DMS 273 (cell line): ENCODE data around the gene LOXL1.
A peak's percentile ranks its signal among the peaks of the same experiment; 100 is the strongest.
"Not testable (repeated sequence)": the region's sequence is repeated elsewhere in the genome, so short reads cannot be mapped to it uniquely, and the experiment has no call there.

Experiments used
- DNase-seq: peaks from one replicate; lab custom pipeline; 2025; ENCODE audit not compliant: unreplicated experiment; lab: John Stamatoyannopoulos, UW

LOXL1 gene

DNA sequence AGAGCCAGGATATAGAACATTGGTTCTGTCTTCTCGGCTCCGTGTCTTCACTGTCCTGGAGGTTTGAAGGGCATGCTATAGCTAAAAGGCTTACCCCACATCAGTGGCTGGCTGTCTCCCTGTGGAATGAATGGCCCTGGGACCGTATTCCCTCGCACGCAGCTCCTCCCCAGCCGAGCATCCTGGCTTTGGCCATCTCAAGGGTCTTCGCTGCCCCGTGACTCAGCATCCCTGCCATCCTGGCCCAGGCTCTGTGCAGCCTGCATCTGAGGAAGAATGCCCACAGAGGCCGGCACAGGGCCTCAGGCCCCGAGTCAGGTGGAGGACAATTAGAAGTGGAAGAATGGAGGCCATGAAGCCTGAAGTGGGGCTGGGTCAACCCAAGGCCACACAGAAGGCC lies 11.0 kb downstream of the LOXL1 start:
- DNase-seq: no peak

DNA sequence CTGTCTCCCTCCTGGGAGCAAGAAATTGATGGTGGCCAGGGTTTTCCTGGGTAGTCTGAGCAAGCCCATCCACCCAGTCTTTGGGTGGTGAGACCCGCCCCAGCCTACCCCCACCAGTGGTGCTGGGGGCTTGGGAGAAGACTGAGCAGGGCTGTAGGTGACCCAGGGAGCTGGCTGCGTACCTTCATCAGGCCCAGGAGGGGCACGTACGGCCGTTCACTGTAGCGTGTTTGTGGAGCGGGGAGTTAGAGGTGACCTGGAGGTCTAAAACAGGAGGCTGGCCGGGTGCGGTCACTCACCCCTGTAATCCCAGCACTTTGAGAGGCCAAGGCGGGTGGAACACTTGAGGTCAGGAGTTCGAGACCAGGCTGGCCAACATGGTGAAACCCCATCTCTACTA lies 11.5 kb downstream of the LOXL1 start:
- DNase-seq: no peak

DNA sequence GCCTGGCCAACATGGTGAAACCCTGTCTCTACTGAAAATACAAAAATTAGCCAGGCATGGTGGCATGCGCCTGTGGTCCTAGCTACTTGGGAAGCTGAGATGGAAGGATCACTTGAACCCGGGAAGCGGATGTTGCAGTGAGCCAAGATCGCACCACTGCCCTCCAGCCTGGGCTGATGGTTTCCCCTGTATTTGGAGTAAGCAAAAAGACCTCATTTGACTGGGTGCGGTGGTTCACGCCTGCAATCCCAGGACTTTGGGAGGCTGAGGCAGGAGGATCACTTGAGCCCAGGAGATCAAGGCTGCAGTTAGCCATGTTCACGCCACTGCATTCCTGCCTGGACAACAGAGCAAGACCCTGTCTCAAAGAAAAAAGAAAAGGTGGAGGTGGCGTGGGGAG lies 12.3 kb downstream of the LOXL1 start:
- DNase-seq: not testable (repeated sequence)

DNA sequence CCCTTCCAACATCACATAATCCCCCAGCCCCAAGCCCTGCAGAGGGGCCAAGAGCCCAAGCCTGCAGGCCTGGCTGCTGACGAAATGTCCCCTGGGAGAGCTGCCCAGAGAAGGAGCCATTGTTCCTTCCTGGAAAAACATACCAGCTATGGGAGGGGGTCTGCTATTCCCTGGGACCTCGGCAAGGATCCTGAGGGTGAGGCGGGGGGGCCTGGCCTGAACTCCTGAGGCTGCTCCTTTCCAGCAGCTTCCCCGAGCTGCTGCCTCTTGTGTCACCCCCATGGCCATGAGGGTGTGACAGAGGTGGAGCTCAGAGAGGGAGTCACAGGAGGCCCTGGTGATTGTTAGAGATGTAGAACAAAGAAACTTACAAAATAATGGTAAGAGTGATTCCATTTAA lies 12.9 kb downstream of the LOXL1 start:
- DNase-seq: no peak

DNA sequence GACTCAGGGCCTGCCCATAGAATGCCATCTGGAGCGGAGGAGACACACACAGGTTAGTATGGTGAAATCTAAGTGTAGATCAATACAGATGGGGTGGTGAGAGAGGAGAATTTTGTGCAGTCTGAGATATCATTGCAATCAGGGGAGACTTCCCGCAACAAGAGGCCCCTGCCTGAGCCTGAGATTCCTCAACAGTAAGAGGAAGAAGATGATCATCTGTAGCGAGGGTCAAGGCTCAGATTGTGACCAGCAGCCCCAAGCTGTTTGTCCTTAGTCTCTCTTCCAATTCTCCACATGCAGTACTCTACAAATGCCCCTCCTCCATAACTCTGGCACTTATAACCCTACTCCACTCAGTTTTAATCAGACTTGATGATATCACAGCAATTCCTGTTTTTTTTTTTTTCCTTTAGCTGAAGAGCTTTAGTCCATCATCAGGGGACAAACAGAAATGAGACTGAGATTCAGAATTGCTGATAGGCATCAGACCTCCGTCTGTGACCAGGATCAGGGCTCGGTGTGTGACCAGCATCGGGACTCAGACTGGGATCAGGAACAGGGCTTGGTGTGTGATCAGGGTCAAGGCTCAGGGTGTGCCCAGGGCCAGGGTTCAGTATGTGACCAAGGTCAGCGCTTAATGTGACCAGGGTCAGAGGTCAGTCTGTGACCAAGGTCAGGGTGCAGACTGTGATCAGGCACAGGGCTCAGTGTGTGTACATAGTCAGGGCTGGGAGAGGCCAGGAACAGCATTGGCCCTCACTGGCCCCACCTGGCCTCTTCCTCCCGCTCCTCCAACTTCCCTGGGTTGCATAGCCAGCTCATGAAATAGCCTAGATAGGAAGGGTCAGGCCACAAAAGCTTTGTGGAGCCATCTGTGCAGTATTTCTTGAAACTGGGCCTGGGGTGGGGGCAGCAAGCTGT lies 14.1 kb downstream of the LOXL1 start:
- no peak for DNase-seq

DNA sequence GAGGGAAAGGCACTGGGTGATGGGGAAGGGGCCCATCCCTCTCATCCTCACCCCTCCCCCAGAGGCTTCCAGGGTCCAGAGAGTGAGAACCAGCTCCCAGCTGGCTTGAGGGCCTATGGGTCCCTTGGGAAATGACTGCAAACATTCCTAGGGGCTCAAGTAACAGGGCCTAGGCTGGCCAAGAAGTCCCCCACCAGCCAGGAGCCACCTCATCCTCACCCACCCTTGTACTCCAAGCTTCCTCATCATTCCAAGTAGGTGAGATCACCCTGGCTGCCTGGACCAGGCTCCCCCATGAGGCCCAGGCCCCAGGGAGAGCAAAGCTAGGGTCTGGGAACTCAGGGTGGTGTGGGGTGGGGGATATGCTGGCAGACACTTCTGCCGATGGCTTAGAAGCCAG lies 14.8 kb downstream of the LOXL1 start:
- DNase-seq: no peak

DNA sequence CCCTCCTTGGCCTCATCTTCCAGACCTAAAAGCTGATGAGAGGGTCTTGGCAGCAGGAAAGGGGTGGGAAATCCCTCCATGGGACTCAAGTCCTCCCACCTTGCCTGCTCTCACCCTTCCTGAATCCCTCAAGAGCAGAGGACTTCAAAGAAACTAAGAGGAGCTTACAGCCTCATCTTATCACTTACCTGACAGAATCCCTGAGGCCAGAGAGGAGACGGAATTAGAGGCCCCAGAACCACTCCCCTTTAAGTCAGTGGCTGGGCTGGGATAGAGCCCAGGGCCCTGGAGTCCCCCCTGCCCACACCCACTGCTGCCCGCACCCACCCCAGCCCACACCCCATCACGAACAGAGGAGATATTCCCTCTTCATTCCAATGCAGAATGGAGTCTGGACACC lies 15.2 kb downstream of the LOXL1 start:
- no peak for DNase-seq

DNA sequence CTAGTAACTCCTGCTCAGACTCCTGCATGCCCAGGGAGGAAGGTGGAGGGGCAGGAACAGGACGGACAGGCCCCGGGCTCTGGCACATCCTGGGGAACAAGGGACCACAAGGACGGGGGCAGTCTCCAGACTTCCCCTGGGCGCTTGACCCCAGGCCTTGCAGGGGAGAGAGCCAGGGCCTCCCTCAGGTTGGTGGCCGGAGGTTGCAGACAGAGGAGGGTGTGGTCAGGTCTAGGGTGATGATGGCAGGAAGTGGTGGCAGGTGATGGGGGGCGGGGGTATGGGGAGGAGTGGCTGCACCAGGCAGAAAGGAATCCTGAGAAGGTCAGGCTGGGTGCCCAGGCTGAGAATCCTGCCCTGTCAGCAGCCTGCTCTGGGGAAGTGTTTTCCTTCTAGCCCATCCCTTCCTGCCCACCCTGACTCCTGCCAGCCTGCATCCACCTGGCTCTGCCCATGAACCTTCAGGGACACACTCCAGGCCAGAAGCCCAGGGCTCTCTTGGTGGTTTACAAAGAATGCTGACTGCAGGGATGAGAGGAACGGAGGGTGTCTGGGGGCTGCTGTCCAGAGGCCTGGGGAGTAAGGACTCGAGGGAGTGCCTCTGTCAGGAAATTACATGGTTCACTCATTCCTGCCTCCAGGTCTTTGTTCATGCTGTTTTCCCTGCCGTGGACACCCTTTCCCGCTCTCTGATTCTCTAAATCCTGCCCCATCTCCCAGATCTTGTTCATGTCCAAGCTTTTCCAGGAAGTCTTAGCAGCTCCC lies 15.8 kb downstream of the LOXL1 start:
- no peak for DNase-seq

DNA sequence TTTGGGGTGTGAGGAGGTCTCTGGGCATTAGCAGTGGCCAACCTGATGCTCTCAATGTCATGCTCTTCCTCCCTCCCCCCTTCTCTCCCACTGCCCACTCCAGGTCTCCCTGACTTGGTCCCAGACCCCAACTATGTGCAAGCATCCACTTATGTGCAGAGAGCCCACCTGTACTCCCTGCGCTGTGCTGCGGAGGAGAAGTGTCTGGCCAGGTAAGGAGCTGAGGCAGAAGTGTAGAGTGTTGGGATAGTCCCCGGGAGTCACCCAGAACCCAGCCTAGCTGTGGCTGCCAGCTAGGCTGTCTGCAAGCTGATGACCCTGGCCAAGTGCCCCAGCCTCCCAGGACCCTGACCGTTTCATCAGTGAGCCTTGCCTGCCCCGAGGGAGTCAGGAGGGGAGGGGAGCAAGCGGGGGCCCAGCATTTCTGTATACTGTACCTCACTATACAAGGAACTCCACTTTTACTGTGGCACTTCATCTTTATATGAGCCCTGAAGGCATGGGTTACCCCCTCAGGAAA lies 16.5 kb downstream of the LOXL1 start:
- no peak for DNase-seq

DNA sequence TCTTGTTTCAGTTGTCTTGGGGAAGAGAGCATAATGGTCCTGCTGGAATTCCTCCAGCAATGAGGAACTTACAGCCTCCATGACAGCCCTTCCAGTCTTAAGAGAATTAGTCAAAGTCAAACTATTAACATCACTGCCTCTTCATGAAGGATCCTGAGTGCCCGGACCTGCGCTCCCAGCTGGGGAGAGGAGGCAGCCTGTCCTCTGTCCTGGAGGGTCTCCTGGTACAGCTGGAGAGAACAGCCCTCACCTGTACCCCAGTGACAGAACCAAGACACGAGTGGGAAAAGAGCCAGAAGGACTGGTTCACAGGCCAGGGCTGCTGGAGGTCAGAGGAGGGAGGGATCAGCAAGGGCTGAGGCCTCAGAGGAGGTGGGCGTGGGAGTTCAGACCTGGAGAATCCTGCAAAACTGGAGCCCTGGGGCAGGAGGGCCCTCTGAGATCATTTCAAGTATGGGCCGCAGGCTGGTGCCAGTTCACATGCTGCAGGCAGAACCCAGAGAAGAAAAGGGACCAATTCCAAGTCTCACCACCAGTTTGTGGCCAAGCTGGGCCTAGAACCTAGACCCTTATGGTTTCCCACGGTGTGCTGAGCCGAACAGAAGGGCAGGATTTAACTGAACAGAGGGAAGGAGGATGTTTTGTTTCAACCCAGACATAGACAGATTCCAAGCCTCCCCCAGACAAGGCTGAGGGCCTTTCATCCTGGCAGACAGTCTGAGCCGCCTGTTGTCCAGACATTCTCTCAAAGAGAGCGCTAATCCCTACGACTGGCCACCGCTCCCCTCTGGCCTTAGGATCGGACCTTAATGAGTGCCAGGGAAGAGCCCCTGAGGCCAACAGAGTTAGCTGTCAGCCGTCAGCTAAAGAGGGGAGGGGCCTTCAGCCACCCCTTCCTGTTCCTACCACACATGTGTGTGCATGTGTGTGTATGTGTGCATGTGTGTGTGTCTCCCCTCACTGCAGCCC lies 18.2 kb downstream of the LOXL1 start:
- peak; percentile 11 for DNase-seq

DNA sequence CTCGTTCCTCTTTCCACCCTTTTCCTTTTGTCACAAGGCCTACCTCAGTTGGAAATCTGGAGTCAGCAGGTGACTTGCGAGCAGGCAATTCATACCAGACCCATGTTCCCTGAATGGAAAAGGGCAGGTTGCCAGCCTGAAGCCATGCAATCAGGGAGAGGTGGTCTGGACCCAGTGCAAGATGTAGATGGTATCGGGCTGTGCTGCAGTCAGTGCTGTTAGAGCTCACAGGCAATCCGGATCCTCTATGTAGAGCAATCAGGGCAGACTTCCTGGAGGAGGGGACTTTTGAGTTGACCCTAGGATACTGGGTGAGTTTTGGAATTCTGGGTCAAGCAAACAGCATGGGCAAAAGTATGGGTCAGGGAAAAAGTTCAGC lies 18.9 kb downstream of the LOXL1 start:
- no peak for DNase-seq

DNA sequence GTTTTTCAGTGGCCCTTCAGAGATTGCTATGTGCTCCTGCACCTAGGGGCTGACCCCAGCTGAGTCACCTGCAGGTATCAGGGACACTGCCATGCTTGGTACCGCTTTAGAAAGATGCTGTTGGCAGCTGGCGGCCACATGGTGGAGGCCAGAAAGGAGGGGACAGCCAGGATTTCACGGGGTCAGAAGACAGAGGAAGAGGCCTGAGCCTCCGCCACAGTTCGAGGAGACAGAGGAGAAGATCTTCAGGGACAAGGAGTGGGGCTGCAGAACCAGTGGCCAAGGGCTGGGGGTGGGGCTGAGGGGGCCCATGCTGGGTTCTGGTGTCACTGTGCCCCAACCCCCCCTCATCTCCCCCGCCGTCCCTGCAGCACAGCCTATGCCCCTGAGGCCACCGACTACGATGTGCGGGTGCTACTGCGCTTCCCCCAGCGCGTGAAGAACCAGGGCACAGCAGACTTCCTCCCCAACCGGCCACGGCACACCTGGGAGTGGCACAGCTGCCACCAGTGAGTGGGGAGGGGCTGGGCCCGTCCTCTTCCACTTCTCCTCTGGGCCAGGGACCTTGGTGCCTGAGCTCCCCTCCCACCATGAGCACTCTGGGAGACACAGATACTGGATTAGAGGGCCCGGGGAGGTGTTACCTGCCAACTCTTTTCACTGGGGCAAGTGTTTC lies 19.9 kb downstream of the LOXL1 start:
- no peak for DNase-seq

DNA sequence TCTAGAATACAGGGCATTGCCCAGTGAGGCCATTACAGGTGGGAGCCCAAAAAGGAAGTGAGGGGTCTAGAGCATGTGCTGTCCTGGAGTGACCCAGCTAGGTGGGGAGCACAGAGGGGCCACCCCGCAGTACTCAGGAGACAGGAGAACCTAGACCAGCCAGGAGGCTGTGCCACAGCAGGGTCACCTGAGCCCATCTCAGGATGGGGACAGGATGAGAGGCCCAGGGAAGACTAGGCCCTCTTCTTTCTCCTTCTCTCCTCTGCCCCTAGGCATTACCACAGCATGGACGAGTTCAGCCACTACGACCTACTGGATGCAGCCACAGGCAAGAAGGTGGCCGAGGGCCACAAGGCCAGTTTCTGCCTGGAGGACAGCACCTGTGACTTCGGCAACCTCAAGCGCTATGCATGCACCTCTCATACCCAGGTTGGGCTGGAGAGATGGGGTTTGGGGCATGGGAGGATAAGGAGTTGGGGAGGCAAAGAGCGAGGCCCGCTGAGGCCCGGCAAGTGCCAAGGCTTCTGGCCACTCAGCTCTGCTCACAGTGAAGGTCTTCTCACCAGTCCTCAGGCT lies 20.6 kb downstream of the LOXL1 start:
- no peak for DNase-seq

DNA sequence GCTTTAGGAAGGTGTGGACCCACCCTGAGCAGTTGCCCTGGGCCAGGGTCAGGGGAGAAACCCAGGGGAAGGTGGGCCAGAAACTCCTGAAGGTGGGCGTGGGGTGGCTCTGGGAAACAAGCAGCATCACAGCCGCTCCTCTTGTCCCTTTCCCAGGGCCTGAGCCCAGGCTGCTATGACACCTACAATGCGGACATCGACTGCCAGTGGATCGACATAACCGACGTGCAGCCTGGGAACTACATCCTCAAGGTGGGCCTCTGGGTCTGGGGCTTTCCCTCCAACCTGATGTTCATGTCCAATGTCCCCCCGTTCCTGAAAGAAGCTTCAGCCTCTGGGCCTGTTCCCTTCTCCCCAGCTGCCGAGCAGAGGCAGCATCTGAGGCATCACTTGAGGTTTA lies 21.4 kb downstream of the LOXL1 start:
- no peak for DNase-seq

DNA sequence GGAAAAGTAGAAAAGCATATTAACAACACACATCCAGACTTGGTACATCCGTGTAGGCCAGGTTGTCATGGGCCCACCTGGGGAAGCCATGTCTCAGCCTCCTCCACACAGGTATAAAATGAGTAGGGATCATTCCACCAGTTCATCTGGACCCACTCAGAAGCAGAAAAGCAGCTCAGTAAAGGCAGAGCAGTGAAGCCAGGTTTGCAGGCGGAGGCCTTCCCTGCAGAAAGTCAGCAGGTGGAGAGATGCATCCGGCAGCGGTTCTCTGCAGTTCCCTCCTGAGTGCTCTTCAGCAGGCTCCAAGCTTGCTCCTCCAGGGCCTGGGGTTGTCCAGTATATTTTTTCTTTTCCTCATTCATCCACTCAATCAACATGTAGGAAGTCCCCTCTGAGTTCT lies 22.1 kb downstream of the LOXL1 start:
- no peak for DNase-seq

DNA sequence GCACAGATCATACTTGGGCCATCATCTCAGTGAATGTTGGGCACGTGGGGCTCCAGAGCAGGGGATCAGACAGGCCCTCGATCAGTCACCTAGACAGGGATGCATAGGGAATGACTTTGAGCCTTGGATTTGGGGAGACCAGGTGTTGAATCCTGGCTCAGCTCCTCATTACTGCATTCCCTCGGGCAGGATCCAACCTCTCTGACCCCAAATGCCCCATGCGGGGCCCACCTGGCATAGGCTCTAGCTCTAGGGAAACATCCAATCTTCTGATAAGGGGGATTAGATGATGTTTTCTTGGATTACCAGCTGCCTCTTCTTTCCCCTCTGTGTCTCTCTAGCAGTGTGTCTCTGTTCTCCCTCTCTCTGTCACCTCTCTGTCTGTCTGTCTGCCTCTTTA lies 22.7 kb downstream of the LOXL1 start:
- DNase-seq: peak; percentile 33

DNA sequence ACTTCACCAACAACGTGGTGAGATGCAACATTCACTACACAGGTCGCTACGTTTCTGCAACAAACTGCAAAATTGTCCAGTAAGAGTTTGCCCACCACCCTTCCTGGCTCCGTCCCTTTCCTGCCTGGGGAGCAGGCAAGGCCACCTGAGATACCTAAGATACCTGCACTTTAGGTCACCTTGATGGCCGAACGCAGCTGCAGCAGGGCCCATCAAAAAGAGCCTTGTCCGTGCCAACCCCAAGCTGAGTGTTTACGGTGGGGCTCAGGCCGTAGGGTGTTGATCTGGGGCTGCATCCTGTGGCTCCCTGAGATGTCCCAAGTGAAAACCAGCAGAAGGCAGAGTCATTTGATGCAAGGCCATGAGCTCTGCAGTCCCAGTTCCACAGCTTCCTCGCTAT lies 23.2 kb downstream of the LOXL1 start:
- no peak for DNase-seq

DNA sequence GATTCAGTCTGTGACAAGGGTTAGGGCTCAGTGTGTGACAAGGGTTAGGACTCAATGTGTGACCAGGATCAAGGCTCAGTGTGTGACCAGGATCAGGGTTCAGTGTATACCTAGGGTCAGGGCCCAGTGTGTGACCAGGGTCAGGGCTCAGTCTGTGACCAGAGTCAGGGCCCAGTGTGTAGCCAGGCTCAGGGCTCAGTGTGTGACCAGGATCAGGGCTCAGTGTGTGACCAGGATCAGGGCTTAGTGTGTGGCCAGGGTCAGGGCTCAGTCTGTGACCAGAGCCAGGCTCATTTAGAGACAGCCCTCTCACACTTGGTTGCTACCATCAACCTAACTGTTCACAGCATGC lies 24.2 kb downstream of the LOXL1 start:
- DNase-seq: no peak

DNA sequence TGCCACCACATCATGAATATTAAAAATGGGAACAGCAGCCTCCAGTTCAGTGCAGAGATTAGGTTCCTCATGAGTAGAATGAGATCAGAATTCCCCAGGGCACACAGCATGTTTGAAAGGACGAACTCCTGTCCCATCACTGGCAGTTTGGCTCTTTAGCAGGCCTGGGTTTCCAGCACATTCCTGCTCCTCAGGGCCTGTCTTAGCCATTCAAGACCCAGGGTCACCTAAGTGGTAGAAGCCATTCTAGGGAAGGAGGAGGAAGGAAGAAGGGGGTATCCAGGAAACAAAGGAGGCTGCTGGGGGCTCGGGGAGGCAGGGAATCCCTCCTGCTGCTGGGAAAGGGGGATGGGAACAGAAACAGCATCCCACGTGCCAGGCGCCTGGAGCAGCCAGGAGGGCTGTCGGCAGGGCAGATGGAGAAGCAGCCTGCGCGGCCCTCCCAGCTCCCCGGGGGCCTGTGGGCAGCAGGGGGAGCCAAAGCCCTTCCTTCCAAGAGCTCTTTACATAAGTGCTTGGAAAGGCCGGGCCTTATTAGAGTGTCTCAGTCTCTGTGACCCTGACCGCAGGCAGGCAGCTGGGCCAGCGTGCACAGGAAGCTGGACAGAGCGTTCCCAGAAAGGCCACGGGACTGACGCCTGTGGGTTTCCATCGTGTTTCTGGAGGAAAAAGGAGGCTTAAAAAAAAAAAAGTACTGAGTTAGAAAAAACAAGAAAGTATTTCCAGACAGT lies 24.7 kb downstream of the LOXL1 start:
- peak; percentile 95 for DNase-seq

DNA sequence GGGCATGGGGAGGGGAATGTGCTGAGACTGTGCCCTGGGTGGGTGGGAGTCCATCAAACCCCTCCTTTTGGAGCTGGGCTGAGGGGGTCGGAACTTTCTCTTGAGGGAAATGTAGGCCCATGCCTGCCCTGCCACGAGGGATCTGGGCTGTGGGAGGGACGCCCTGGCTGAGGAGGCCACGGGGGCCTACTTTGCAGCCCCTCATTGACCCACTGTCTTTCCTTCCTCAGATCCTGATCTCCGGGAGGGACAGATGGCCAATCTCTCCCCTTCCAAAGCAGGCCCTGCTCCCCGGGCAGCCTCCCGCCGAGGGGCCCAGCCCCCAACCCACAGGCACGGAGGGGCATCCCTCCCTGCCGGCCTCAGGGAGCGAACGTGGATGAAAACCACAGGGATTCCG lies 25.3 kb downstream of the LOXL1 start:
- peak; percentile 60 for DNase-seq
